GM12875 (cell line): ENCODE data around the gene TMCO4.

Experiments used
- H3K4me3 ChIP-seq: one replicate; pipeline ENCODE4 v1.5.1; 2011; ENCODE audit warnings: low read depth, low read length, control low read depth
- CTCF ChIP-seq: IDR thresholded peaks from 2 replicates; pipeline ENCODE4 v1.5.1; 2011; ENCODE audit warnings: low read depth, mild to moderate bottlenecking, control low read depth, inconsistent platforms, low read length, moderate library complexity, borderline replicate concordance; ENCODE audit not compliant: insufficient read depth

TMCO4 gene

GRCh38 chr1:19687414-19687813 is 112.3 kb downstream of the TMCO4 start:
- no peak overlapping the region for H3K4me3 ChIP-seq
- no peak for TF ChIP-seq CTCF

- TF ChIP-seq CTCF = no peak
- no peak overlapping the region for H3K4me3 ChIP-seq
These were observed 113.7 kb downstream of the TMCO4 start for GRCh38 chr1:19685994-19686393.

GRCh38 chr1:19684677-19685076 is 115.0 kb downstream of the TMCO4 start:
- H3K4me3 ChIP-seq = no peak overlapping the region
- no peak for TF ChIP-seq CTCF

GRCh38 chr1:19683351-19683750 is 116.4 kb downstream of the TMCO4 start:
- TF ChIP-seq CTCF = no peak
- no peak overlapping the region for H3K4me3 ChIP-seq

GRCh38 chr1:19682901-19683300 is 116.8 kb downstream of the TMCO4 start:
- TF ChIP-seq CTCF = no peak

GRCh38 chr1:19682257-19682656 is 117.5 kb downstream of the TMCO4 start:
- H3K4me3 ChIP-seq = no peak overlapping the region
- no peak for TF ChIP-seq CTCF

More at GRCh38 chr1:19682901-19683300, 116.8 kb downstream of the TMCO4 start:
- H3K4me3 ChIP-seq = no peak overlapping the region

GRCh38 chr1:19680644-19681043 is 119.1 kb downstream of the TMCO4 start:
- no peak for TF ChIP-seq CTCF
- no peak overlapping the region for H3K4me3 ChIP-seq
